ENCODE measurements around the gene TBX1. TPM values are rescaled to one million over a fixed set of nuclear protein-coding genes. Genes with fewer than 3 reads are reported as not detected.

The TBX1 gene
- total RNA-seq, 4 donors from 2014 or later = 0.18 to 4.4 (median 0.26) TPM

GRCh38 chr22:19797086-19798002 lies 36.8 kb downstream of the TBX1 start:
- Histone ChIP-seq H3K27ac (no peak overlapping the region), H3K4me1 (peaks cover 0 to 31% (median 0%) of the 10 kb centered on the region in 3 donors), H3K36me3 (peaks cover 0 to 12% (median 0%) of the 10 kb centered on the region in 3 donors), H3K27me3 (no peaks in the 10 kb centered on the region), H3K4me3 (no peak overlapping the region), H3K9me3 (peaks cover 0 to 1% (median 0%) of the 10 kb centered on the region in 3 donors)
- 72 to 87% methylated on average over 13 to 16 of the region's 24 CpGs for WGBS, 2 donors
- no peak for DNase-seq
- TF ChIP-seq POLR2A (IDR thresholded peaks at IDR 0.05) = no peak
- TF ChIP-seq, protein P1, sequence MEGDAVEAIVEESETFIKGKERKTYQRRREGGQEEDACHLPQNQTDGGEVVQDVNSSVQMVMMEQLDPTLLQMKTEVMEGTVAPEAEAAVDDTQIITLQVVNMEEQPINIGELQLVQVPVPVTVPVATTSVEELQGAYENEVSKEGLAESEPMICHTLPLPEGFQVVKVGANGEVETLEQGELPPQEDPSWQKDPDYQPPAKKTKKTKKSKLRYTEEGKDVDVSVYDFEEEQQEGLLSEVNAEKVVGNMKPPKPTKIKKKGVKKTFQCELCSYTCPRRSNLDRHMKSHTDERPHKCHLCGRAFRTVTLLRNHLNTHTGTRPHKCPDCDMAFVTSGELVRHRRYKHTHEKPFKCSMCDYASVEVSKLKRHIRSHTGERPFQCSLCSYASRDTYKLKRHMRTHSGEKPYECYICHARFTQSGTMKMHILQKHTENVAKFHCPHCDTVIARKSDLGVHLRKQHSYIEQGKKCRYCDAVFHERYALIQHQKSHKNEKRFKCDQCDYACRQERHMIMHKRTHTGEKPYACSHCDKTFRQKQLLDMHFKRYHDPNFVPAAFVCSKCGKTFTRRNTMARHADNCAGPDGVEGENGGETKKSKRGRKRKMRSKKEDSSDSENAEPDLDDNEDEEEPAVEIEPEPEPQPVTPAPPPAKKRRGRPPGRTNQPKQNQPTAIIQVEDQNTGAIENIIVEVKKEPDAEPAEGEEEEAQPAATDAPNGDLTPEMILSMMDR (IDR thresholded peaks at IDR 0.05) = no peak
- intact Hi-C loops (cut with DNase I) = no loop called here

GRCh38 chr22:19798003-19798665 lies 37.6 kb downstream of the TBX1 start:
- Histone ChIP-seq H3K27me3 (no peaks in the 10 kb centered on the region), H3K36me3 (peaks cover 0 to 7% (median 0%) of the 10 kb centered on the region in 3 donors), H3K27ac (no peak overlapping the region), H3K4me3 (no peak overlapping the region), H3K9me3 (no peaks in the 10 kb centered on the region), H3K4me1 (peaks cover 0 to 34% (median 0%) of the 10 kb centered on the region in 3 donors)
- WGBS, 2 donors = 73% methylated on average over 7 of the region's 19 CpGs; no CpG with 5 or more reads in 1 of the 2 donors
- intact Hi-C loops (cut with DNase I) = no loop called here
- no peak for DNase-seq
- no peak for TF ChIP-seq POLR2A (IDR thresholded peaks at IDR 0.05)
- TF ChIP-seq, protein P1 (IDR thresholded peaks at IDR 0.05) = no peak

GRCh38 chr22:19798891-19799293 lies 38.3 kb downstream of the TBX1 start:
- Histone ChIP-seq H3K27me3 (no peaks in the 10 kb centered on the region), H3K27ac (no peak overlapping the region), H3K4me1 (peaks cover 0 to 42% (median 0%) of the 10 kb centered on the region in 3 donors), H3K9me3 (no peaks in the 10 kb centered on the region), H3K4me3 (no peak overlapping the region), H3K36me3 (peaks cover 0 to 7% (median 0%) of the 10 kb centered on the region in 3 donors)
- TF ChIP-seq, protein P1 (IDR thresholded peaks at IDR 0.05) = no peak
- no peak for TF ChIP-seq POLR2A (IDR thresholded peaks at IDR 0.05)
- DNase-seq = no peak
- WGBS, 2 donors = no CpG with 5 or more reads among the region's 9 CpGs
- intact Hi-C loops (cut with DNase I) = no loop called here

GRCh38 chr22:19799322-19800190 lies 39.0 kb downstream of the TBX1 start:
- no peaks in the 10 kb centered on the region for H3K27me3 ChIP-seq
- no peak overlapping the region for H3K27ac ChIP-seq
- H3K4me3 ChIP-seq = no peak overlapping the region
- TF ChIP-seq, protein P1 (IDR thresholded peaks at IDR 0.05) = no peak
- no peak for TF ChIP-seq POLR2A (IDR thresholded peaks at IDR 0.05)
- intact Hi-C loops (cut with DNase I) = no loop called here
- DNase-seq = no peak
- H3K4me1 ChIP-seq = peaks cover 0 to 48% (median 0%) of the 10 kb centered on the region in 3 donors
- peaks cover 0 to 7% (median 0%) of the 10 kb centered on the region in 3 donors for H3K36me3 ChIP-seq
- WGBS, 2 donors = 86 to 92% methylated on average over 9 to 17 of the region's 35 CpGs
- no peaks in the 10 kb centered on the region for H3K9me3 ChIP-seq
